K562 (cell line): ENCODE results near the gene DNAH10. TPM values are rescaled to one million over a fixed set of nuclear protein-coding genes. Genes with fewer than 3 reads are reported as not detected.
A peak's percentile ranks its signal among the peaks of the same experiment; 100 is the strongest.

Experiments used
- ATAC-seq: fragments of 200-7000 bp; cut with Tn5 transposase; 3 replicates; pipeline ENCODE4 v1.9.1; 2020; ENCODE audit warnings: moderate library complexity
- BruUV-seq: library from RNA; stranded (reverse); fragments of 400-500 nt; replicated peaks from 2 replicates; lab custom pipeline; 2021; lab: Mats Ljungman, UMichigan
- CTCF ChIA-PET: fragments of 300-600 bp; formaldehyde crosslinking; extraction: SDS; loops from one replicate; lab custom pipeline; 2021; ENCODE audit warnings: low intra/inter-chr PET ratio; lab: Yijun Ruan, JAX
- POLR2A ChIA-PET: fragments of 300-600, 350-650 bp; sonication (Branson Sonifier 250); formaldehyde crosslinking; extraction: SDS; loops from one replicate; lab custom pipeline; 2021; ENCODE audit warnings: antibody characterized with exemption, inconsistent platforms; lab: Yijun Ruan, JAX
- DNase-seq, 4 experiments: peaks; one replicate each; pipeline versions ENCODE4 v3.0.0 to v3.0.0-alpha.2; 2011 to 2018; ENCODE audit warnings: low spot score in 3 of 4, mixed read lengths in 3 of 4; ENCODE audit errors: extremely low read depth in 1 of 4
- FAIRE-seq: peaks from 2 replicates; lab custom pipeline; 2011; peaks lifted over from hg19 to GRCh38; lab: Jason Lieb, UNC
- H2AFZ ChIP-seq: 2 replicates; pipeline ENCODE4 v1.6.0; 2011; ENCODE audit warnings: low read depth, low read length, control low read depth, inconsistent platforms
- H3K27ac ChIP-seq: fragments of 200-600 bp; 3 replicates; pipeline ENCODE4 v1.8.0; 2011; ENCODE audit warnings: low read depth, mild to moderate bottlenecking, control low read depth, inconsistent platforms, low read length, moderate library complexity, mixed read lengths; ENCODE audit errors: extremely low read depth
- H3K27me3 ChIP-seq, 2 experiments: fragments of 300-600 bp in 1 of 2; 2 replicates in 1 of 2; 3 replicates in 1 of 2; pipeline versions ENCODE4 v1.6.0 to v1.8.0; 2011; ENCODE audit warnings: inconsistent platforms in 2 of 2, low read length in 2 of 2, mild to moderate bottlenecking in 1 of 2, mixed read lengths in 1 of 2, moderate library complexity in 1 of 2; ENCODE audit not compliant: control insufficient read depth in 2 of 2, insufficient read depth in 2 of 2
- H3K36me3 ChIP-seq: fragments of 300-600 bp; 3 replicates; pipeline ENCODE4 v1.8.0; 2011; ENCODE audit warnings: mild to moderate bottlenecking, low read length, inconsistent platforms; ENCODE audit not compliant: control insufficient read depth, insufficient read depth
- H3K4me1 ChIP-seq, 2 experiments: fragments of 200-600 bp in 1 of 2; replicated peaks in 1 of 2; 2 replicates in 1 of 2; 3 replicates in 1 of 2; pipeline versions ENCODE4 v1.5.1 to v1.8.0; 2011; ENCODE audit warnings: inconsistent platforms in 2 of 2, low read length in 2 of 2, mild to moderate bottlenecking in 1 of 2, mixed read lengths in 1 of 2, moderate library complexity in 1 of 2; ENCODE audit not compliant: control insufficient read depth in 2 of 2, insufficient read depth in 2 of 2
- H3K4me2 ChIP-seq: 2 replicates; pipeline ENCODE4 v1.6.1; 2011; ENCODE audit warnings: low read length, control low read depth, inconsistent platforms, mixed read lengths; ENCODE audit not compliant: insufficient read depth
- H3K4me3 ChIP-seq: fragments of 200-600 bp; sonication (generic), shearing (Covaris generic); 2 replicates; pipeline ENCODE4 v1.5.1; 2016; ENCODE audit warnings: control low read depth, inconsistent platforms
- H3K79me2 ChIP-seq: fragments of 200-600 bp; 3 replicates; pipeline ENCODE4 v1.8.0; 2011; ENCODE audit warnings: low read length, inconsistent platforms; ENCODE audit not compliant: control insufficient read depth, insufficient read depth
- H3K9ac ChIP-seq, 2 experiments: 2 replicates each; pipeline versions ENCODE4 v1.6.0 to v1.6.1; 2011; ENCODE audit warnings: low read depth in 2 of 2, low read length in 2 of 2, control low read depth in 1 of 2, inconsistent platforms in 1 of 2, mild to moderate bottlenecking in 1 of 2, mixed read lengths in 1 of 2; ENCODE audit not compliant: insufficient read depth in 1 of 2
- H3K9me1 ChIP-seq: one replicate; pipeline ENCODE4 v1.6.0; 2011; ENCODE audit warnings: inconsistent platforms, mild to moderate bottlenecking, low read length, moderate library complexity; ENCODE audit not compliant: control insufficient read depth, insufficient read depth
- H3K9me3 ChIP-seq: replicated peaks from 2 replicates; pipeline ENCODE4 v1.5.1; 2011; ENCODE audit warnings: low read depth, low read length, inconsistent platforms; ENCODE audit not compliant: control insufficient read depth, insufficient read depth
- H4K20me1 ChIP-seq: replicated peaks from 2 replicates; pipeline ENCODE4 v1.6.1; 2011; ENCODE audit warnings: low read length, inconsistent platforms, mixed read lengths; ENCODE audit not compliant: control insufficient read depth, insufficient read depth
- FOXK1 ChIP-seq: sonication (generic); formaldehyde crosslinking; IDR thresholded peaks from 2 replicates; pipeline ENCODE4 v1.8.0; 2022; ENCODE audit warnings: missing genetic modification reagents, mild to moderate bottlenecking, borderline replicate concordance
- HSF4 ChIP-seq: fragments of 250-450 bp; sonication (Bioruptor Pico); IDR thresholded peaks from 2 replicates; pipeline ENCODE4 v2.1.2; 2022; ENCODE audit warnings: mild to moderate bottlenecking, moderate library complexity, borderline replicate concordance
- KLF13 ChIP-seq: fragments of 450-650 bp; IDR thresholded peaks from 2 replicates; pipeline ENCODE4 v1.6.1; 2016; ENCODE audit warnings: missing genetic modification characterization, low read depth, mild to moderate bottlenecking, missing compliant biosample characterization, moderate library complexity, borderline replicate concordance
- MEF2D ChIP-seq: conservative IDR thresholded peaks from 2 replicates; pipeline ENCODE4 v1.6.1; 2016; ENCODE audit warnings: low read depth, missing genetic modification characterization, missing compliant biosample characterization
- MYNN ChIP-seq, 2 experiments: sonication (generic); formaldehyde crosslinking in 1 of 2; IDR thresholded peaks; 2 replicates each; pipeline versions ENCODE4 v1.5.0 to v1.6.1; 2016 to 2020; ENCODE audit warnings: antibody characterized with exemption in 1 of 2, missing genetic modification reagents in 1 of 2
- NR0B1 ChIP-seq: fragments of 450-650 bp; IDR thresholded peaks from one replicate; pipeline ENCODE4 v1.6.1; 2018; ENCODE audit warnings: mild to moderate bottlenecking, moderate library complexity; ENCODE audit not compliant: partially characterized antibody
- RBM25 ChIP-seq: fragments of 200-400 bp; formaldehyde crosslinking; IDR thresholded peaks from 2 replicates; pipeline ENCODE4 v1.6.1; 2018; ENCODE audit warnings: low read length, low read depth, moderate library complexity; ENCODE audit not compliant: severe bottlenecking
- SMC3 ChIP-seq: conservative IDR thresholded peaks from 2 replicates; pipeline ENCODE4 v1.6.1; 2011; ENCODE audit warnings: low read depth, low read length, improper control_type of control experiment; ENCODE audit not compliant: insufficient read depth
- SOX6 ChIP-seq: fragments of 450-650 bp; IDR thresholded peaks from 2 replicates; pipeline ENCODE4 v1.6.1; 2014; ENCODE audit warnings: mild to moderate bottlenecking
- SRF ChIP-seq, 2 experiments: fragments of 250-450, 450-650 bp in 1 of 2; sonication (Bioruptor Pico) in 1 of 2; sonication (generic) in 1 of 2; formaldehyde crosslinking; IDR thresholded peaks; 2 replicates each; pipeline versions ENCODE4 v1.5.0 to v1.5.1; 2020 to 2022; ENCODE audit warnings: mild to moderate bottlenecking in 1 of 2, missing genetic modification reagents in 1 of 2
- TAF1 ChIP-seq: IDR thresholded peaks from 2 replicates; pipeline ENCODE4 v1.6.1; 2011; ENCODE audit warnings: mild to moderate bottlenecking, low read length, moderate library complexity; ENCODE audit not compliant: insufficient read depth, control insufficient read depth, severe bottlenecking; ENCODE audit errors: extremely low read depth
- TARDBP ChIP-seq: fragments of 450-650 bp; IDR thresholded peaks from 2 replicates; pipeline ENCODE4 v1.6.1; 2016
- ZBTB49 ChIP-seq: sonication (generic); formaldehyde crosslinking; IDR thresholded peaks from 2 replicates; pipeline ENCODE4 v1.8.0; 2022; ENCODE audit warnings: missing genetic modification reagents, mild to moderate bottlenecking, borderline replicate concordance
- ZFP1 ChIP-seq: fragments of 450-650 bp; formaldehyde crosslinking; IDR thresholded peaks from 2 replicates; pipeline ENCODE4 v1.4.0; 2020; ENCODE audit warnings: mild to moderate bottlenecking, mixed read lengths
- ZNF133 ChIP-seq: fragments of 250-450 bp; sonication (Bioruptor Pico); IDR thresholded peaks from 2 replicates; pipeline ENCODE4 v1.4.0; 2020; ENCODE audit warnings: mild to moderate bottlenecking
- ZNF277 ChIP-seq: fragments of 250-450 bp; sonication (Bioruptor Pico); IDR thresholded peaks from 2 replicates; pipeline ENCODE4 v1.8.0; 2022; ENCODE audit warnings: inconsistent platforms, mild to moderate bottlenecking, moderate library complexity, borderline replicate concordance
- ZNF696 ChIP-seq: fragments of 250-450 bp; sonication (Bioruptor Pico); conservative IDR thresholded peaks from 2 replicates; pipeline ENCODE4 v1.4.0; 2020; ENCODE audit warnings: mild to moderate bottlenecking, moderate library complexity
- WGBS: fragments of 100-300 bp; shearing (Covaris generic); methylation state at CpG from one replicate; pipeline ENCODE4 v1.1.6; 2016; ENCODE audit warnings: low coverage, mixed read lengths; ENCODE audit not compliant: insufficient coverage; ENCODE audit errors: missing lambda C conversion rate; 5-methylcytosine and 5-hydroxymethylcytosine counted together
- in situ Hi-C: fragments of 300-500 bp; cut with MboI; formaldehyde crosslinking; loops from 4 replicates; pipeline ENCODE4 v1.15.0; 2018; ENCODE audit warnings: inconsistent platforms, mixed read lengths
- intact Hi-C: fragments of 100-400 bp; cut with micrococcal nuclease; formaldehyde crosslinking; loops from 2 replicates; pipeline ENCODE4 v1.14.2; 2022
- polyA plus RNA-seq, 8 experiments: library from polyadenylated mRNA; depleted of rRNA in 4 of 8; stranded (reverse) in 5 of 8; unstranded in 3 of 8; fragments of >200 nt; fragmentation: Nextera tagmentation in 2 of 8; fragmentation: Illumina TruSeq in 1 of 8; extraction: Ambion mirVana in 2 of 8; extraction: Trizol in 1 of 8; gene quantifications; 2 replicates each; pipeline versions ENCODE4 v1.2.1 to v1.2.3, GENCODE V29; 2011 to 2014; ENCODE audit warnings: inconsistent platforms in 1 of 8, missing spikeins in 1 of 8
- total RNA-seq, 7 experiments: library from RNA; depleted of rRNA in 6 of 7; stranded (reverse); fragments of >200 nt in 6 of 7; fragmentation: Illumina TruSeq in 2 of 7; extraction: Trizol in 2 of 7; gene quantifications; 2 replicates each; pipeline versions ENCODE4 v1.2.1 to v1.2.3, GENCODE V29; 2011 to 2021; ENCODE audit warnings: low replicate concordance in 1 of 7

The DNAH10 gene
- total and polyA plus RNA-seq, 9 of the 15 experiments (the other 6 are each of a cell fraction or from before 2014, with no cell fraction given), result 0.01 to 0.06 (median 0.04) TPM; not detected in 1

- Histone ChIP-seq H3K9ac (peak overlapping the region; percentile 73 to 86; a peak in 3 of 4 replicates), H3K9me3 (no peaks in the 10 kb centered on the region), H3K4me2 (peak overlapping the region; percentile 91), H3K36me3 (peaks cover 16% of the 10 kb centered on the region), H2AFZ (no peak overlapping the region), H3K4me3 (peak overlapping the region; percentile 95), H3K27me3 (no peaks in the 10 kb centered on the region), H3K79me2 (peaks cover 60% of the 10 kb centered on the region), H4K20me1 (peaks cover 4% of the 10 kb centered on the region; the same call in 1 of the 2 replicates), H3K9me1 (no peaks in the 10 kb centered on the region), H3K27ac (peak overlapping the region; percentile 80), H3K4me1 (peaks cover 29 to 31% of the 10 kb centered on the region in 2 experiments)
- ChIA-PET POLR2A (interaction anchor here (0.7 to 1.6 kb wide), 4 partner anchors 9 to 111 kb away, joined by 3 to 6 read pairs (median 4); no protein-coding TSS in a partner anchor), CTCF (no interaction called here)
- in situ Hi-C loops (no loop called here), intact Hi-C loops (loop anchor here (5.0 to 10.0 kb wide), 2 partner anchors 81 to 329 kb away; partner anchors contain the start of genes EIF2B1, GTF2H3 and KMT5A)
- FAIRE-seq (peak; percentile 74), DNase-seq (peak in 3 of 4 experiments; percentile 30 to 80 (median 65)), ATAC-seq (peak; percentile 50)
- TSS peak; percentile 61 for BruUV-seq
- WGBS, result 0% methylated on average over 6 of the region's 6 CpGs
- TF ChIP-seq SOX6, result peak; percentile 52; the same call in 1 of the 2 replicates
- no peak for TF ChIP-seq ZBTB49 (CRISPR knock-in tag)
- no peak for TF ChIP-seq ZNF133 (CRISPR knock-in tag)
- no peak for TF ChIP-seq RBM25
- TF ChIP-seq ZFP1 (CRISPR knock-in tag), result no peak
- no peak for TF ChIP-seq MYNN (IDR thresholded peaks at IDR 0.05)
- TF ChIP-seq MYNN (CRISPR knock-in tag; IDR thresholded peaks at IDR 0.05), result no peak
- TF ChIP-seq NR0B1, result no peak
- no peak for TF ChIP-seq KLF13
- peak; percentile 29 for TF ChIP-seq TAF1
- TF ChIP-seq FOXK1 (CRISPR knock-in tag), result no peak
- no peak for TF ChIP-seq TARDBP
- no peak for TF ChIP-seq SMC3
- TF ChIP-seq SRF (CRISPR knock-in tag; IDR thresholded peaks at IDR 0.05), result peak in 1 of 2 experiments; percentile 55; a peak in 1 of 4 replicates
- TF ChIP-seq HSF4, result 0 out of 2 replicates have a peak, but pooled peaks have one; percentile 12
- no peak for TF ChIP-seq MEF2D (tag)
- no peak for TF ChIP-seq ZNF277
- no peak for TF ChIP-seq ZNF696 (CRISPR knock-in tag)
These were observed 48.7 kb upstream of the DNAH10 start for GRCh38 chr12:123713398-123713797.
